SU-DHL-6 (cell line): ENCODE results near the gene ITGB4.
A peak's percentile ranks its signal among the peaks of the same experiment; 100 is the strongest.

ENCODE experiments used
- EZH2phosphoT487 ChIP-seq: fragments of 200-600 bp; sonication (generic), shearing (Covaris generic); conservative IDR thresholded peaks from 2 replicates; pipeline ENCODE4 v1.6.1; 2018; ENCODE audit warnings: mild to moderate bottlenecking, antibody characterized with exemption, low read length, moderate library complexity, mixed read lengths
- TF ChIP-seq, protein P1 (sequence below): fragments of 200-600 bp; sonication (generic); IDR thresholded peaks from one replicate; pipeline ENCODE4 v1.5.1; 2017; ENCODE audit warnings: antibody characterized with exemption, mild to moderate bottlenecking, low read length, moderate library complexity; ENCODE audit not compliant: insufficient read depth, poor library complexity, severe bottlenecking

DNA sequence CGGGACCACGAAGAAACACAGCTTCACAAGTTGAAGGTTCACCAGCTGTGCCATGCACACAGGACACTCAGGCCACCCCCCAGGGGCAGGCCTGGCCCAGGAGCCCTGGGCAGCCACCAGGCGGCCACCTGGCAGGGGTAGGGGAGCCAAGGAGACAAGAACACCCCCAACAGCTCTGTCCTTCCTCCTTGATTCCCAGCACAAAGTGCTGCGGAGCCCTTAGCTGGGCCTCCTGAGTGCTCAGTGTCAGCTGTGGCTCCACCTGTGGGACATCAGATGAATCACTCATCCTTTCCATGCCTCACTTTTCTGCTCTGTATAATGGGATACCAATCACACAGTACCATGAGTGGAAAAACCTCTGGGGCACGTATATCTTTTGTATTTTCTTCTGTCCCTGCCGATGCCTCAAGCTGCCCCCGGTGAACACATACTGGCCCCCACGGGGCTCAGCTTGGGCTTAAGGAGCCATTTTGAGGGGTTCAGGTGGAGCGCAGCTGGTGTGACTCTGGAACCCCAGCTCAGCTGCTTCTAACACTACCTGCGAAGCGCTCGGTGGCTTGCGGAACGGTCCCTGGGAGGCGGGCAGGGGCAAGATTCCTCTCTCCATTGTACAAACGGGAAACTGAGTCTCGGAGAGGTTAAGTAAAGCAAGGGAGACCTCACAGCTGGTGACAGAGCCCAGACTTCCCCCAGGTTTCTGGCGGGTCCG lies 31.7 kb downstream of the ITGB4 start:
- TF ChIP-seq, protein P1, sequence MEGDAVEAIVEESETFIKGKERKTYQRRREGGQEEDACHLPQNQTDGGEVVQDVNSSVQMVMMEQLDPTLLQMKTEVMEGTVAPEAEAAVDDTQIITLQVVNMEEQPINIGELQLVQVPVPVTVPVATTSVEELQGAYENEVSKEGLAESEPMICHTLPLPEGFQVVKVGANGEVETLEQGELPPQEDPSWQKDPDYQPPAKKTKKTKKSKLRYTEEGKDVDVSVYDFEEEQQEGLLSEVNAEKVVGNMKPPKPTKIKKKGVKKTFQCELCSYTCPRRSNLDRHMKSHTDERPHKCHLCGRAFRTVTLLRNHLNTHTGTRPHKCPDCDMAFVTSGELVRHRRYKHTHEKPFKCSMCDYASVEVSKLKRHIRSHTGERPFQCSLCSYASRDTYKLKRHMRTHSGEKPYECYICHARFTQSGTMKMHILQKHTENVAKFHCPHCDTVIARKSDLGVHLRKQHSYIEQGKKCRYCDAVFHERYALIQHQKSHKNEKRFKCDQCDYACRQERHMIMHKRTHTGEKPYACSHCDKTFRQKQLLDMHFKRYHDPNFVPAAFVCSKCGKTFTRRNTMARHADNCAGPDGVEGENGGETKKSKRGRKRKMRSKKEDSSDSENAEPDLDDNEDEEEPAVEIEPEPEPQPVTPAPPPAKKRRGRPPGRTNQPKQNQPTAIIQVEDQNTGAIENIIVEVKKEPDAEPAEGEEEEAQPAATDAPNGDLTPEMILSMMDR, result peak; percentile 35
- no peak for TF ChIP-seq EZH2phosphoT487
